Motor neuron (in vitro differentiated cells): Measurements from ENCODE around the gene SLCO2B1. TPM values are rescaled to one million over a fixed set of nuclear protein-coding genes. Genes with fewer than 3 reads are reported as not detected.
"Not testable (repeated sequence)": the region's sequence is repeated elsewhere in the genome, so short reads cannot be mapped to it uniquely, and the experiment has no call there.

ENCODE experiments used
- ATAC-seq, 8 experiments: fragments of 200-7000 bp; cut with Tn5 transposase; replicated peaks in 6 of 8; 2 replicates each; pipeline ENCODE4 v1.8.0; 2021; ENCODE audit warnings: mild to moderate bottlenecking in 8 of 8, moderate library complexity in 8 of 8
- H3K27ac ChIP-seq, 2 donors: fragments of 250-450 bp; sonication (Bioruptor Pico); 2 replicates each; pipeline ENCODE4 v1.9.0; 2021; ENCODE audit warnings: antibody characterized with exemption in 2 of 2, mild to moderate bottlenecking in 2 of 2, moderate library complexity in 1 of 2
- H3K4me1 ChIP-seq, 2 donors: fragments of 250-450 bp; sonication (Bioruptor Pico); replicated peaks in 1 of 2; 2 replicates each; pipeline ENCODE4 v1.6.1; 2021; ENCODE audit warnings: antibody characterized with exemption in 2 of 2, mild to moderate bottlenecking in 2 of 2, moderate library complexity in 1 of 2
- H3K4me3 ChIP-seq, 5 donors: fragments of 250-450 bp; sonication (Bioruptor Pico); 2 replicates each; pipeline ENCODE4 v1.9.0; 2021; ENCODE audit warnings: antibody characterized with exemption in 5 of 5, mild to moderate bottlenecking in 5 of 5, moderate library complexity in 4 of 5
- WGBS, 10 experiments: fragments of 450-650 bp; shearing (Covaris generic); methylation state at CpG; one replicate each; pipeline ENCODE4 v1.0.0; 2022; 5-methylcytosine and 5-hydroxymethylcytosine counted together
- in situ Hi-C, 9 experiments: fragments of 400-800 bp; cut with MboI; loops; one replicate each; pipeline ENCODE4 v1.15.0; 2021; ENCODE audit warnings: low sequenced_read_pairs in 9 of 9, low pct_unique_long_range_greater_than_20kb in 2 of 9; ENCODE audit not compliant: unreplicated experiment in 9 of 9
- total RNA-seq, 8 experiments: library from RNA; unstranded; fragments of 300-600 nt; gene quantifications; 2 replicates each; pipeline versions ENCODE4 v1.2.3 to v1.2.4, GENCODE V29; 2022

Gene SLCO2B1, protein sequence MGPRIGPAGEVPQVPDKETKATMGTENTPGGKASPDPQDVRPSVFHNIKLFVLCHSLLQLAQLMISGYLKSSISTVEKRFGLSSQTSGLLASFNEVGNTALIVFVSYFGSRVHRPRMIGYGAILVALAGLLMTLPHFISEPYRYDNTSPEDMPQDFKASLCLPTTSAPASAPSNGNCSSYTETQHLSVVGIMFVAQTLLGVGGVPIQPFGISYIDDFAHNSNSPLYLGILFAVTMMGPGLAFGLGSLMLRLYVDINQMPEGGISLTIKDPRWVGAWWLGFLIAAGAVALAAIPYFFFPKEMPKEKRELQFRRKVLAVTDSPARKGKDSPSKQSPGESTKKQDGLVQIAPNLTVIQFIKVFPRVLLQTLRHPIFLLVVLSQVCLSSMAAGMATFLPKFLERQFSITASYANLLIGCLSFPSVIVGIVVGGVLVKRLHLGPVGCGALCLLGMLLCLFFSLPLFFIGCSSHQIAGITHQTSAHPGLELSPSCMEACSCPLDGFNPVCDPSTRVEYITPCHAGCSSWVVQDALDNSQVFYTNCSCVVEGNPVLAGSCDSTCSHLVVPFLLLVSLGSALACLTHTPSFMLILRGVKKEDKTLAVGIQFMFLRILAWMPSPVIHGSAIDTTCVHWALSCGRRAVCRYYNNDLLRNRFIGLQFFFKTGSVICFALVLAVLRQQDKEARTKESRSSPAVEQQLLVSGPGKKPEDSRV
- total RNA-seq: 1 to 10 TPM in 2 of 8 experiments, under 1 TPM in 6; 0.16 to 8.9 (median 0.59) TPM

DNA sequence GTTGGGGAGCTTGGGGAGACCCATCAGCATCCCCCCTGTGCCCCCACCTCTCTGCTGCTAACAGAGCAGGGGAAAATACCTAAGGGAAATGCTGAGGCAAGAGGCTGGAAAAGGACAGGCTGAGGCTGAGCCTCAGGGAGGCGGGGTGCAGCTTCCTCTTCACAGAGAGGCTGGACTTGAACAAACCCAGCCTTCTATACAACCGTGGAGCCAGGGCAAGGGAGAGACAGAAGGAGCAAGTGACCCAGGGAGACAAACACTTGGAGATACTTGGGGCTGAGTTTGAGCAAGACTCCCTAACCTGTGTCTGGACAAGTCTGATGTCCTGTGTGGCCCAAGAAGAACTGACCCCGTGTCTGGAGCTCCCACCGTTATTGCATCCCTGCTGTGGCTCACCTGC lies at the start of gene SLCO2B1:
TSS of gene SLCO2B1 (plus strand) at position 229 of the 400 bp plus-strand sequence. CDS start 275 bp downstream, outside the sequence.
- no peak within 1 kb of the TSS for H3K4me3 ChIP-seq
- in situ Hi-C loops: no loop called here
- H3K27ac ChIP-seq: no peak within 1 kb of the TSS
- 20 to 92% (median 66%) methylated on average over 1 to 2 of the region's 4 CpGs; no CpG with 5 or more reads in 5 of the 10 experiments for WGBS, 10 experiments
- peak in 2 of 8 experiments; percentile 53 to 59 for ATAC-seq
- H3K4me1 ChIP-seq: no peaks in the 10 kb centered on the region

DNA sequence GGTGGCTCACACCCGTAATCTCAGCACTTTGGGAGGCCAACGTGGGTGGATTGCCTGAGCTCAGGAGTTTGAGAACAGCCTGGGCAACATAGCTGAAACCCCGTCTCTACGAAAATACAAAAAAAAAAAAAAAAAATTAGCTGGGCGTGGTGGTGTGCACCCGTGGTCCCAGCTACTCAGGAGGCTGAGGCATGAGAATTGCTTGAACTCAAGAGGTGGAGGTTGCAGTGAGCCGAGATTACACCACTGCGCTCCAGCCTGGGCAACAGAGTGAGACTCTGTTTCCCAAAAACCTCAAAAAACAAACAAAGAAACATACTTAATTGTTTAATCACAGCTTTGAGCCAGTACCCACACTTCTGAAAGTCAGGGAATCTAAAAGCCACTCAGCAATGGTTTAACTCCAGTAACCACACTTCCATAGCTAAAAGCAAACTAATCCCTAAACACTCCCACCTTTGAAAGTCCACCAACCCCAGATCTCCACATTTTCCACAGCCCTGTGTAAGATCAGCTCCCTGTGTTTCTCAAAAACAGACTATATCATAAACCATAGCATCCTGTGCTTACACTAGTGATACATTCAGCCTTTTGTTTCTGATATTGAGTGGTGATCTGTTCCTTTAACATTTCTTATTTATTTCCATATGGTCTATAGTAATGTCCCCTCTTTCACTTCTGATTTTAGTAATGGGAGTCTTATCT lies 49.3 kb upstream of the SLCO2B1 start:
- Histone ChIP-seq H3K27ac (no peak overlapping the region), H3K4me3 (no peak overlapping the region), H3K4me1 (no peaks in the 10 kb centered on the region)
- in situ Hi-C loops: no loop called here
- 52 to 87% (median 73%) methylated on average over 2 to 8 of the region's 8 CpGs; no CpG with 5 or more reads in 3 of the 10 experiments for WGBS, 10 experiments
- no peak for ATAC-seq

DNA sequence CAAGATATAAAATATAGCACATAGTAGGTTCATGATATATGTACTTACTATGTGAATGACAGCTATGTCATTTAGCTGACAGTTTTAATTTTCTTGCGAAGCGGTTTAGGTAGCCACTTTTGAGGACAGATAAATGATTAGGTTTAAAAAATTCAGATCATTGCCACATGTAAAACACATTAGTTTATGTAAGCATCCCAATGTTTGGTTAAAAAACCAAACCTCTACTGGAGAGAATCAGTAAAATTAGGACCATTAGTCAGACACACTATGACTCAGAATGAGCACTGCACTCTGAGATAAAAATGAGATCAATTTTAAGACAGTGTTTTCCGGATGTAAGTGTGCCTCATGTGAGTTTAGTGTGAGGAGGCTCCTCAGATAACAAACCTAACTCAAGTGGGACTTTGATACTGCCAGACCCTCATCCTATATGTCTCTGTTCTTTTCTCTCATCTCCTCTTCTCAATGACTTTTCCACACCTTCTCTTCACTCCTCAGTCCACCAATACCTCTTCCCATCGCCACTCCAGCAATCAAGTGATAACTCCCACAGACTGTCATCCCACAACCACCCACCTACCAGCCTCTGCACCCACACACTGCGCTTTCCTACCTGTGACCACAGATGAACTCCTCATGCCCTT lies 47.4 kb upstream of the SLCO2B1 start:
- 7 to 96% (median 82%) methylated on average over 1 to 5 of the region's 5 CpGs for WGBS, 10 experiments
- H3K4me3 ChIP-seq: no peak overlapping the region
- H3K27ac ChIP-seq: no peak overlapping the region
- H3K4me1 ChIP-seq: no peaks in the 10 kb centered on the region
- ATAC-seq: peak in 3 of 8 experiments; percentile 11 to 59 (median 47)
- in situ Hi-C loops: no loop called here

DNA sequence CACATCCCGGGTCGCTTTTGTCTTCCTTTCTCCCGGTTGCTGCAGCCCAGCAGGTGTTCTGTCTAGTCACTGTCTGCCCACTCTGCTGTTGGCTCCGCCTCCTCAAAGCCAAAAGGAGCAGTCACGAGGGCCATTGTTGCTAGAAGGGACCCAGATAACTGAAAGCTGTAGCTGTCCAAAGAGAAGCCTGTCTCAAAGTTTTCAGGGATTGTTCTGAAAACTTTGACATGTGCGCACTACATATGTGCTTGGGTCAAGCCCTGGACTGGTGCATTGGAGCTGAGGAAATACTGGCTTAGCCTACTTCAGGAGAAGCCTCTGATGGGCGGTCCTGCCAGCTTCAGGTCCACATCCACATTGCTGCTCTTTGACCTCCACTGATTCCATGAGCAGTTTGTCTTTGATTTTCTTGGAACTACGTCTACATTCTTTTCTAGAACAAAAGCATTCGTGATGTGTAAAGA lies 45.4 kb upstream of the SLCO2B1 start:
- peak in 1 of 8 experiments; percentile 30 for ATAC-seq
- in situ Hi-C loops: no loop called here

DNA sequence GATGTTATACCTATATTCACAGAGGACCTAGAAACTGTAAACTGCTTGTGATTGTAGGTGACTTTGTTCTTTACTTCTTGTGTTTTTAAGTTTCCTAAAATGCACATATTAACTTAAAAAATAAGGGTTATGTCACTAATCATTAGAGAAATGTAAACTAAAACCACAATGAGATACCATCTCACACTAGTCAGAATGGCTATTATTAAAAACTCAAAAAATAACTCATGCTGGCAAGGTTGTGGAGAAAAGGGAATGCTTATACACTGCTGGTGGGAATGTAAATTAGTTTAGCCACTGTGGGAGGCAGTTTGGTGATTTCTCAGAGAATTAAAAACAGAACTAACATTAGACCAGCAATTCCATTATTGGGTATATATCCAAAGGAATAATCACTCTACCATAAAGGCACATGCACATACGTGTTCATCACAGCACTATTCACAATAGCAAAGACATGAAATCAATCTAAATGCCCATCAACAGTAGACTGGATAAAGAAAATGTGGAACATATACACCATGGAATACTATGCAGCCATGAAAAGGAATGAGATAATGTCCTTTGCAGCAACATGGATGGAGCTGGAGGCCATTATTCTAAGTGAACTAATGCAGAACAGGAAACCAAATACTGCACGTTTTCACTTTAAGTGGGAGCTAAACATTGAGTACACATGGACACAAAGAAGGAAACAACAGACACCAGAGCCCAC lies 44.8 kb upstream of the SLCO2B1 start:
- WGBS, 10 experiments: 0 to 100% (median 64%) methylated on average over 1 to 2 of the region's 2 CpGs; no CpG with 5 or more reads in 3 of the 10 experiments

More for the DNA sequence above, 45.4 kb upstream of the SLCO2B1 start:
- no peak overlapping the region for H3K4me3 ChIP-seq
- H3K27ac ChIP-seq: no peak overlapping the region
- 46 to 100% (median 65%) methylated on average over 1 to 8 of the region's 9 CpGs for WGBS, 10 experiments
- no peaks in the 10 kb centered on the region for H3K4me1 ChIP-seq

DNA sequence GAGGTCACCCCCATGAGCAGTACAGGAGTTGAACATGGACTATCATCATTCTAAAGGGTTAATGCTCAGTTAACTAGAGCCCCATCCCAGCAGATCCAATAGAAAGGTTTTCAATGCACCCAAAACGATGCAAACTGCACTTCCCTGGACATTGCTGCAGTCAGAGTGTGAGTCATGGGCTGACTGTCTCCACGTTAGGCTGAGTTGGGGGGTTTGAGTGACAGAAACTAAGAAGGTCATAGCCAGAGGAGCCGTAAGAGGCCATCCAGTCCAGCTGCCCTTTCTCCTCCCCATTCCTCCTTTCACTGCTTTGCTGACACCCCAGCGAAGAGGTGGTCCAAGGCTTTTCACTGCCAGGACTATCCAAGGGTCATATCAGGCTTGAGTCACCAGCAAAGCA lies 43.7 kb upstream of the SLCO2B1 start:
- in situ Hi-C loops: no loop called here
- 33 to 80% (median 60%) methylated on average over 1 to 3 of the region's 4 CpGs; no CpG with 5 or more reads in 5 of the 10 experiments for WGBS, 10 experiments
- ATAC-seq: peak in 2 of 8 experiments; percentile 37 to 76
- no peak overlapping the region for H3K4me3 ChIP-seq
- no peaks in the 10 kb centered on the region for H3K4me1 ChIP-seq
- no peak overlapping the region for H3K27ac ChIP-seq

More for the DNA sequence above, 44.8 kb upstream of the SLCO2B1 start:
- ATAC-seq, H3K4me1 ChIP-seq, H3K4me3 ChIP-seq, H3K27ac ChIP-seq, in situ Hi-C loops: not testable (repeated sequence)

DNA sequence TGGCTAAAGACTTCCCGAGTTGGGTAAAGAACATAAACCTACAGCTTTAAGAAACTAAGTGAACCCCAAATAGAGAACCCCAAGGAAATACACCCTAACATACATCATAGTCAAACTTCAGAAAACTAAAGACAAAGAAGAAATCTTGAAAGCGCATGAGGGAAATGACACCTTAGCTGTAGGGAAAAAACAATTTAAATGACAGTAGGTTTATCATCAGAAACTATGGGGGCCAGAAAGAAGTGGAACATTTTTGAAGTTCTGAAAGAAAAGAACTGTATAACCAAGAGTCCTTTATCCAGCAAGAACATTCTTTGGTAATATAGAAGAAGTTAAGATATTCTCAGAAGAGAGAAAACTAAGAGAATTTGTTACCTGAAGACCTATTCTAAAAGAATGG lies 38.7 kb upstream of the SLCO2B1 start:
- Histone ChIP-seq H3K4me1 (no peaks in the 10 kb centered on the region), H3K27ac (no peak overlapping the region), H3K4me3 (no peak overlapping the region)
- no peak for ATAC-seq
- 37 to 100% (median 70%) methylated on average over 1 to 2 of the region's 2 CpGs for WGBS, 10 experiments
- in situ Hi-C loops: no loop called here

DNA sequence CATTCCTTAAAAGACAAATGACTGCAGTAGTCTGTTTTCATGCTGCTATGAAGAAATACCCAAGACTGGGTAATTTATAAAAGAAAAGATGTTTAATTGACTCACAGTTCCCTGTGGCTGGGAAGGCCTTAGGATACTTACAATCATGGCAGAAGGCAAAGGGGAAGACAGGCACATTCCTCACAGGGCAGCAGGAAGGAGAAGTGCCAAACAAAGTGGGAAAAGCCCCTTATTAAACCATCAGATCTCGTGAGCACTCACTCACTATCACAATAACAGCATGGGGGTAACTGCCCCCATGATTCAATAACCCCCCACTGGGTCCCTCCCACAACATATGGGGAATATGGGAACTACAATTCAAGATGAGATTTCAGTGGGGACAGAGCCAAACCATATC lies 37.9 kb upstream of the SLCO2B1 start:
- no peaks in the 10 kb centered on the region for H3K4me1 ChIP-seq
- H3K4me3 ChIP-seq: no peak overlapping the region
- 0 to 60% (median 54%) methylated on average over 1 of the region's 1 CpG; no CpG with 5 or more reads in 4 of the 10 experiments for WGBS, 10 experiments
- no peak for ATAC-seq
- no peak overlapping the region for H3K27ac ChIP-seq
- in situ Hi-C loops: no loop called here

DNA sequence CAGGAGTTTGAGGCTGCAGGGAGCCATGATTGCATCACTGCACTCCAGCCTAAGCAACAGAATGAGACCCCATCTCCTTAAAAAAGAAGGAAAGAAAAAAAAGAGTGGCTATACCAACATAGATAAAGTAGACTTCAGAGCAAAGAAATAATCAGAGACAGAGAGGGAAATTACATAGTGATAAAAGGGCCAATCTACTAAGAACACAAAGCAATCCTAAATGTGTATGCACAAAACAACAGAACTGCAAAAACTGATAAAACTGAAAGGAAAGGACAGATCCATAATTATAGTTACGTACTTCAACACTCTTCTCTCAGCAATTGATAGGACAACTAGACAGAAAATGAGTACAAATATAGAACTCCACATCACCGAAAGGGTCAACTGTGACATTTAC lies 36.4 kb upstream of the SLCO2B1 start:
- 21 to 100% (median 86%) methylated on average over 1 to 2 of the region's 2 CpGs; no CpG with 5 or more reads in 1 of the 10 experiments for WGBS, 10 experiments
- Histone ChIP-seq H3K27ac (no peak overlapping the region), H3K4me3 (no peak overlapping the region), H3K4me1 (no peaks in the 10 kb centered on the region)
- in situ Hi-C loops: no loop called here
- no peak for ATAC-seq

DNA sequence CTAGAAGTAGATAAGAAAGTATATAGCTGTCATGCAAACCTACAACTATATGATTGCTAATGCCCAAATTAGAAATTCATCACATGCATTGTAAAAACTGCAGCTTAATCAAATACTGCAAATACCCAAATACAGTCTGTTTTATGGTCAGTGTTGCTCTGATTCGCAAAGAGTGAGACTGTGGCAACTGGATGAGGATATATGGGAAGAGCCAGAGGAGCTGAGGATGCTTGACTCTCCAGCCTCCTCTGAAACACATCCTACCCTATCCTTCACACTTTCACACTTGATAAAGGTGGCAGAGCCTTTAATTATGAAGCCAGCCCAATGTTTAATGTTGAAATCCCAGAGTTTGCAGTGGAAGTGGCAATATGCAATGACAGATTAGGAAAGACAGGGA lies 32.3 kb upstream of the SLCO2B1 start:
- H3K4me1 ChIP-seq: no peaks in the 10 kb centered on the region
- H3K27ac ChIP-seq: no peak overlapping the region
- in situ Hi-C loops: no loop called here
- H3K4me3 ChIP-seq: no peak overlapping the region
- 0 to 60% (median 25%) methylated on average over 1 of the region's 1 CpG; no CpG with 5 or more reads in 3 of the 10 experiments for WGBS, 10 experiments
- no peak for ATAC-seq

DNA sequence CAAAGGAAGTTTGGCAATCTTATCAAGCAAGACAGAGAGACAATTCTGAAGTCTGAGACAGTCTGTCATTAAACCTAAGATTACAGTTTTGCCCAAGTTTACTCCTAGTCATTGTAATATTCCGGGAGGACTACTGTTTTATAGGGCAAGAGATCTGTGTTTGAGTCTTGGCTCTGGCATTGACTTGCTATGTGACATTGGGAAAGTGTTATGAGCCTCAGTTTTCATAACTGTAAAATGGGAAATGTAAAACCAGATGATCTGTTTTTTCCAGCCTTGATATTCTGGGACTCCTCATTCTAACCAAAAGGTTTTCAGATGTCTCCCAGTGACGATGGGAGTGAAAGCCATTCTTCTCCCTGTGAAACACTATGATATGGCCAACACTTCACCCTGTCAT lies 24.3 kb upstream of the SLCO2B1 start:
- H3K4me1 ChIP-seq: no peaks in the 10 kb centered on the region
- H3K4me3 ChIP-seq: no peak overlapping the region
- no peak overlapping the region for H3K27ac ChIP-seq
- in situ Hi-C loops: loop anchor here in 5 of 9 experiments (25.0 kb wide), 1 partner anchor 111 kb away; the partner anchor contains the start of gene TPBGL (in 5 of the 5)
- ATAC-seq: no peak
- WGBS, 10 experiments: 0 to 94% (median 40%) methylated on average over 1 to 2 of the region's 2 CpGs; no CpG with 5 or more reads in 3 of the 10 experiments

DNA sequence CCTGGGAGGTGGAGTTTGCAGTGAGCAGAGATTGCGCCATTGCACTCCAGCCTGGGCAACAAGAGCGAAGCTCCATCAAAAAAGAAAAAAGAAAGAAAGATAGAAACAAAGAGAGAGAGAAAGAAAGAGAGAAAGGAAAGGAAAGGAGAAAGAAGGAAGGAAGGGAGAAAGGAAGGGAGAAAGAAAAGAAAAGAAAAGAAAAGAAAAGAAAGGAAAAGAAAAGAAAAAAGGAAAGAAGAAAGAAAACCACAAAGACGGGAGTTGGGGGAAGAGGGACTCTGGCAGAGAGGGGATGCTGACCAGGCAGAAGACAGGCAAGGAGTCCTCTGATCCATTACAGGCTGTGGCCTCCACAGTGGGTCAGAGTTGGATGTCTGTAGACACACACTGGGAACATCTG lies 18.8 kb upstream of the SLCO2B1 start:
- in situ Hi-C loops: loop anchor here in 6 of 9 experiments (10.0 to 25.0 kb wide), 2 partner anchors 105 to 107 kb away; partner anchors contain the start of gene TPBGL (in 5 of the 6)
- no peak for ATAC-seq
- no peaks in the 10 kb centered on the region for H3K4me1 ChIP-seq
- H3K4me3 ChIP-seq: no peak overlapping the region
- H3K27ac ChIP-seq: no peak overlapping the region
- 0 to 88% (median 80%) methylated on average over 1 to 3 of the region's 3 CpGs; no CpG with 5 or more reads in 1 of the 10 experiments for WGBS, 10 experiments
